ENCODE results near the gene C19orf81.

C19orf81 gene

DNA sequence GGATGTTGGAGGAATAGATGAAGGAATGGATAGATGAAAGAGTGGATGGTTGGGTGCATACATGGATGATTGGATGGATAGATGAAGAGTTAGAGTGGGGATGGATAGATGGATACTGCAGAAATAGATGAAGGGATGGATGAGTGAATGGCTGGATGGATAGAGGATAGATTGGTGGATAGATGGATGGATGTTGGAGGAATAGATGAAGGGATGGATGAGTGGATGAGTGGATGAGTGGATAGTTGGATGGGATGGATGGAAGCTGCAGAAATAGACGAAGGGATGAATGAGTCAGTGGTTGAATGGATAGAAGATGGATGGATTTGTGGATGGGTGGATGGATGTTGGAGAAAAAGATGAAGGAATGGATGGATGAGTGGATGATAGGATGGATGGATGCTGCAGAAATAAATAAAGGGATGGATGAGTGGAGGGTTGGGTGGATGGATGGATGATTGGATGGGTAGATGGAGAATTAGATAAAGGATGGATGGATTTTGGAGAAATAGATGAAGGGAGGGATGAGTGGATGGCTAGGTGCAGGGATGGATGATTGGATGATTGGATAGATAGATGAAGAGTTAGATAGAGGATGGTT, 4.8 kb upstream of the C19orf81 start:
- in situ Hi-C loops (cut with MboI; ENCODE audit: low pct_unique_long_range_greater_than_20kb, low sequenced_read_pairs, unreplicated experiment): no loop called here
- TF ChIP-seq, protein P1, sequence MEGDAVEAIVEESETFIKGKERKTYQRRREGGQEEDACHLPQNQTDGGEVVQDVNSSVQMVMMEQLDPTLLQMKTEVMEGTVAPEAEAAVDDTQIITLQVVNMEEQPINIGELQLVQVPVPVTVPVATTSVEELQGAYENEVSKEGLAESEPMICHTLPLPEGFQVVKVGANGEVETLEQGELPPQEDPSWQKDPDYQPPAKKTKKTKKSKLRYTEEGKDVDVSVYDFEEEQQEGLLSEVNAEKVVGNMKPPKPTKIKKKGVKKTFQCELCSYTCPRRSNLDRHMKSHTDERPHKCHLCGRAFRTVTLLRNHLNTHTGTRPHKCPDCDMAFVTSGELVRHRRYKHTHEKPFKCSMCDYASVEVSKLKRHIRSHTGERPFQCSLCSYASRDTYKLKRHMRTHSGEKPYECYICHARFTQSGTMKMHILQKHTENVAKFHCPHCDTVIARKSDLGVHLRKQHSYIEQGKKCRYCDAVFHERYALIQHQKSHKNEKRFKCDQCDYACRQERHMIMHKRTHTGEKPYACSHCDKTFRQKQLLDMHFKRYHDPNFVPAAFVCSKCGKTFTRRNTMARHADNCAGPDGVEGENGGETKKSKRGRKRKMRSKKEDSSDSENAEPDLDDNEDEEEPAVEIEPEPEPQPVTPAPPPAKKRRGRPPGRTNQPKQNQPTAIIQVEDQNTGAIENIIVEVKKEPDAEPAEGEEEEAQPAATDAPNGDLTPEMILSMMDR (IDR thresholded peaks at IDR 0.05; ENCODE audit: extremely low read depth, insufficient read depth, missing control alignments): no peak
- no peak for DNase-seq (ENCODE audit: low spot score)

DNA sequence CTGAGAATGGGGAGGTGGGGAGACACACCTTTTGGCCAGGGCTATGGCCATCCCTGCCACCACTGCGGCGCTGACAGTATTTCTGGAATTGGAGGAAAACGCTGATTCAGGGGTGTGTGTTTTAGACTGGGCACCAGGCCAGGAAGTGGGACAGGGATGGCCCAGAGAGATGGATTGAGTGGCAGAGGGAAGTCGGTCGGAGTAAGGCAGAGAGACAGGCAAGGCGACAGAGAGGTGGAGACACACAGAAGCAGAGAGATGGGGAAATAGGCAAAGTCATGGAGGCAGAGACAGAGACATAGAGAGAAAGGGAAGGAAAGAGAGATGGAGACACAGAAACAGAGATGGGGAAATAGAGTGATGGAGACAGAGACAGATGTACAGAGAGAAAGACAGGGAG, 4.1 kb upstream of the C19orf81 start:
- in situ Hi-C loops (cut with MboI; ENCODE audit: low pct_unique_long_range_greater_than_20kb, low sequenced_read_pairs, unreplicated experiment): no loop called here
- no peak for DNase-seq (ENCODE audit: low spot score)
- TF ChIP-seq, protein P1 (IDR thresholded peaks at IDR 0.05; ENCODE audit: extremely low read depth, insufficient read depth, missing control alignments): no peak

DNA sequence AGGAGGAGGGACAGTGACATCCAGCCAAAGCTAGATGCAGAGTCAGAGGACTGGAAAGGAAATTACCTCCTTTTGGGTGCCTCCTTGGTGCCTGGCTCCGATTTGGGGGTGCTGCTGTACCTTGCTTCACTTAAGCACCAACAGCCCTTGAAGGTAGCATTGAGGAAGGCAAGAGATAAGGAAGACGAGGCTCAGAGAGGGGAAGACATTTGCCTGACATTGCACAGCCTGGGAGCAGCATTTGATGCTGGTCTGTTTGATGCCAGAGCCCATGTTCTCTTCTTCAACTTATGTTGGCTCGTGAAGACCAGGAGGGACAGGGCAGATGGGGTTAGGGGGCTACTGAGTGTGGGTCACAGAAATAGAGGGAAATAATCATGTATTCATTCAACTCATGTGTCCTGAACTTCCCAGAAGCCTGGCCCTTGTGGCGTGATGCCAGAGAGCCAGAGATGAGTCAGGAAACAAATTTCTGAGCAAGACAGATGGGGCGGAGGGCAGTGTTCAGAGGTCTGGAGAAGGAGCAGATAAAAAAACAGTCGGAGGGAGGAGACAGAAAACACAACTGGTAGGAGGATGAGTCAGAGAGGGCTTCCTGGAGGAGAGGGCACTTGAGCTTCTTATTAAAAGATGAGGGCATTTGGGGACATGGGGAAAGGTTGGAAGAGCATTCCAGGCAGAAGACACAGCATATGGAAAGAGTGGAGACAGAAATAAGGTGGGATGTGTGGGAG, 3.0 kb upstream of the C19orf81 start:
- in situ Hi-C loops (cut with MboI; ENCODE audit: low pct_unique_long_range_greater_than_20kb, low sequenced_read_pairs, unreplicated experiment): no loop called here
- DNase-seq (ENCODE audit: low spot score): no peak
- TF ChIP-seq, protein P1 (IDR thresholded peaks at IDR 0.05; ENCODE audit: extremely low read depth, insufficient read depth, missing control alignments): no peak

DNA sequence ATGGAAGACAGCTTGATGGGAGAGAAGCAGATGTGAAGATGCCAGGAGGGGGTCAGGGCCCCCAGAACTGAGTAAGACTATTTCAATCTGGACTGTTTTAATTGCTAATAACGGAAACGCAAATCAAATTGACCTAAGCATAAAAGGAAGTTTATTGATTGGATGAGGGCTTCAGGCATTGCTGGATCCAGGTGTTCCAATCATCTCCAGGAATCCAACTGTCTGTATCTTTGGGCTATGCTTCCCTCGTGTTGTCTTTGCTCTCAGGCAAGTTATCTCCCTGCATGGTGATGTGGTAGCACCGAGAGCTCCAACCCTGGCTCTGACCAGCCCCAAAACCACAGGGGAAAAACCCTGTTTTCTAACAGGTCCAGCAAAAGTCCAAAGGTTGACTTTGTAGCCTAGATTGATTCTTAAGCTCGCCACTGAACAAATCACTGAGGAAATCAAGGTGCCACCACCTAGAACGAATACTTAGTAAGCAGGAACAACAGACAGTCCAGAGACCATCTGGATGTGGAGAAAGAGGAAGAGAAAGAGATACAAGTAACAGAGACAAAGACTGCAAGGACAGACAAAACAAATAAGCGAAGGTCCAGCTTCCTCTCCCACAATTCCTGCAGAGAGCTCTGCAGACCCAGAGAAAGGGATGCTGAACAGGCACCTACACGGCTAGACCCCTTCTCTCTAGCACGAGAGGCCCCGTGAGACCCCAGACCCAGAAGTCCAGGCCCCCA, 1.2 kb upstream of the C19orf81 start:
- in situ Hi-C loops (cut with MboI; ENCODE audit: low pct_unique_long_range_greater_than_20kb, low sequenced_read_pairs, unreplicated experiment): no loop called here
- TF ChIP-seq, protein P1 (IDR thresholded peaks at IDR 0.05; ENCODE audit: extremely low read depth, insufficient read depth, missing control alignments): no peak
- DNase-seq (ENCODE audit: low spot score): no peak

DNA sequence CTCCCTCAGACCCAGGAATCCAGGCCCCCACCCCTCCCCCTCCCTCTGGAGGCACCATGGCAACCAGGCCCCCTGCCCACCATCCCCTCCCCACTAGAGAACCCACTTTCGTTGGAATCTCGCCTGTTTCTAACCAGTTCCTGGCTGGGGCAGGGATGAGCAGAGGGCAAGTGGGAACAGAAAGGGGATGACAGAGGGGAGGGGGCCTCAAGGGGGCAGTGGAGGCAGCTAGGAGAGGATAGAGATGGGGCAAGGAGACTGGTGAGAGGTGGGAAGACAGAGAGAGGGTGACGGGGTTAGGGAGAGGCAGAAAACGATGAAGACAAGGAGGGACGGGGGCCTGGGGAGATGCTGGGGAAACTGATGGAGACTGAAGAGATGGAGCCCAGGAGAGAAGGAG, 586 bp upstream of the C19orf81 start:
- TF ChIP-seq, protein P1 (IDR thresholded peaks at IDR 0.05; ENCODE audit: extremely low read depth, insufficient read depth, missing control alignments): no peak
- DNase-seq (ENCODE audit: low spot score): no peak
- in situ Hi-C loops (cut with MboI; ENCODE audit: low pct_unique_long_range_greater_than_20kb, low sequenced_read_pairs, unreplicated experiment): no loop called here

DNA sequence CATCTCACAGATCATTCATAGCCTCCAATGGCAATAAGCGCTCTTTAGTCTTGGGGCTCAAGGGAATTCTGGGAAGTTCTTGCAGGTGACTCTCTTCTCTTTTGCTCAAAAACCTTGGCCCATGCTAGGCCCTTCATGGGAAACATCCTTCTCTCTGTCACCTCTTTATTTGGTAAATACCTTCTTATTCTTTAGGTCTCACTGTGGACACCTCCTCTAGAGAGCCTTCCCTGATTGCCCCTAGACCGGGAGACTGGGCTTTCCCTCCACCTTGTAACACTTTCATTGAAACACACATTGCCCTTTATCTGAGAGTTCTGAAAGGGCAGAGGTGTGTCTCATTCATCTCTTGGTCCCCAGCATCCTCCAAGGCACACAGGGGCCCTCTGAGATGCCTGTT, 1.9 kb downstream of the C19orf81 start:
- in situ Hi-C loops (cut with MboI; ENCODE audit: low pct_unique_long_range_greater_than_20kb, low sequenced_read_pairs, unreplicated experiment): no loop called here
- TF ChIP-seq, protein P1 (IDR thresholded peaks at IDR 0.05; ENCODE audit: extremely low read depth, insufficient read depth, missing control alignments): no peak

More for the DNA sequence above, 1.9 kb downstream of the C19orf81 start:
- DNase-seq (ENCODE audit: low spot score): no peak

Measured in GM13977 (cell line).